OCI-LY3 (cell line): Measurements from ENCODE around the gene GLB1L3.

Experiments used
- H2AFZ ChIP-seq: fragments of 200-600, 300-600 bp; shearing (Covaris generic); 2 replicates; pipeline ENCODE4 v1.6.0; 2014; ENCODE audit warnings: antibody characterized with exemption, low read depth, low read length
- H3K27ac ChIP-seq: fragments of 200-600, 300-600 bp; sonication (generic); 2 replicates; pipeline ENCODE4 v1.5.1; 2014; ENCODE audit warnings: mild to moderate bottlenecking, low read length, moderate library complexity, mixed read lengths
- H3K27me3 ChIP-seq: fragments of 200-600, 300-600 bp; sonication (generic); 2 replicates; pipeline ENCODE4 v1.6.1; 2014; ENCODE audit warnings: low read depth, low read length, mixed read lengths
- H3K36me3 ChIP-seq: fragments of 200-600, 300-600 bp; sonication (generic); replicated peaks from 2 replicates; pipeline ENCODE3; 2014; ENCODE audit warnings: low read depth, low read length, mixed read lengths
- H3K4me1 ChIP-seq: fragments of 300-600, 200-600 bp; sonication (generic); 2 replicates; pipeline ENCODE4 v1.6.1; 2014; ENCODE audit warnings: low read length, mixed read lengths
- H3K4me2 ChIP-seq: fragments of 200-600, 300-600 bp; sonication (generic); 2 replicates; pipeline ENCODE4 v1.6.1; 2014; ENCODE audit warnings: low read length, mixed read lengths
- H3K4me3 ChIP-seq: fragments of 300-600, 200-600 bp; sonication (generic); 2 replicates; pipeline ENCODE4 v1.5.1; 2014; ENCODE audit warnings: antibody characterized with exemption, mild to moderate bottlenecking, low read length, moderate library complexity
- H3K79me2 ChIP-seq: fragments of 300-600, 200-600 bp; shearing (Covaris generic); 2 replicates; pipeline ENCODE4 v1.6.1; 2014; ENCODE audit warnings: mild to moderate bottlenecking, low read length, mixed read lengths
- H3K9ac ChIP-seq: fragments of 300-600, 200-600 bp; shearing (Covaris generic); 2 replicates; pipeline ENCODE4 v1.6.0; 2014; ENCODE audit warnings: mild to moderate bottlenecking, low read length, moderate library complexity
- H3K9me3 ChIP-seq: fragments of 200-600, 300-600 bp; shearing (Covaris generic); 2 replicates; pipeline ENCODE4 v1.6.1; 2014; ENCODE audit warnings: low read length, mixed read lengths; ENCODE audit not compliant: insufficient read depth
- H4K20me1 ChIP-seq: fragments of 200-600, 300-600 bp; sonication (generic); 2 replicates; pipeline ENCODE4 v1.6.1; 2016; ENCODE audit warnings: low read length, mixed read lengths; ENCODE audit not compliant: insufficient read depth
- EZH2phosphoT487 ChIP-seq: fragments of 200-600 bp; shearing (Covaris generic); IDR thresholded peaks from 2 replicates; pipeline ENCODE4 v1.6.1; 2018; ENCODE audit warnings: antibody characterized with exemption, mixed run types, low read depth
- TF ChIP-seq, protein P1 (sequence below): fragments of 200-600, 300-600 bp; sonication (generic); IDR thresholded peaks from 2 replicates; pipeline ENCODE4 v1.5.1; 2014; ENCODE audit warnings: antibody characterized with exemption, low read length, low read depth

The GLB1L3 gene

DNA sequence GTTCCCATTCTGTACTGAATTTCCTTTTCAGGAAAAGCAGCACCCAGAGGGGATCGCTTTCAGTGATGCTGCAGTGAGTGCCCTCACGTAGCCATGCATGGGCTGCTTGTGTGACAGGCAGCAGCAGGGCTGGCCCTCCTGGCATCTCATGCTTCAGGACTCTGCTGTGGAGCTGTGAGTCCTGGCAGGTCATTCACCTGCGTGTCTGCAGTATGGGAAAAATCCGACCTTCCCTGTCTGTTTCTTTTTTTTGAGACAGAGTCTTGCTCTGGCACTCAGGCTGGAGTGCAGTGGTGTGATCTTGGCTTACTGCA, 69.0 kb downstream of the GLB1L3 start:
- peaks cover 13% of the 10 kb centered on the region for H3K27me3 ChIP-seq
- H4K20me1 ChIP-seq = no peaks in the 10 kb centered on the region
- H3K36me3 ChIP-seq = no peaks in the 10 kb centered on the region
- no peak overlapping the region for H3K4me3 ChIP-seq
- no peaks in the 10 kb centered on the region for H3K9me3 ChIP-seq
- no peaks in the 10 kb centered on the region for H3K79me2 ChIP-seq
- peaks cover 3% of the 10 kb centered on the region for H3K4me1 ChIP-seq
- H3K4me2 ChIP-seq = no peak overlapping the region
- H3K27ac ChIP-seq = no peak overlapping the region
- no peak overlapping the region for H2AFZ ChIP-seq
- TF ChIP-seq EZH2phosphoT487 = no peak
- TF ChIP-seq, protein P1, sequence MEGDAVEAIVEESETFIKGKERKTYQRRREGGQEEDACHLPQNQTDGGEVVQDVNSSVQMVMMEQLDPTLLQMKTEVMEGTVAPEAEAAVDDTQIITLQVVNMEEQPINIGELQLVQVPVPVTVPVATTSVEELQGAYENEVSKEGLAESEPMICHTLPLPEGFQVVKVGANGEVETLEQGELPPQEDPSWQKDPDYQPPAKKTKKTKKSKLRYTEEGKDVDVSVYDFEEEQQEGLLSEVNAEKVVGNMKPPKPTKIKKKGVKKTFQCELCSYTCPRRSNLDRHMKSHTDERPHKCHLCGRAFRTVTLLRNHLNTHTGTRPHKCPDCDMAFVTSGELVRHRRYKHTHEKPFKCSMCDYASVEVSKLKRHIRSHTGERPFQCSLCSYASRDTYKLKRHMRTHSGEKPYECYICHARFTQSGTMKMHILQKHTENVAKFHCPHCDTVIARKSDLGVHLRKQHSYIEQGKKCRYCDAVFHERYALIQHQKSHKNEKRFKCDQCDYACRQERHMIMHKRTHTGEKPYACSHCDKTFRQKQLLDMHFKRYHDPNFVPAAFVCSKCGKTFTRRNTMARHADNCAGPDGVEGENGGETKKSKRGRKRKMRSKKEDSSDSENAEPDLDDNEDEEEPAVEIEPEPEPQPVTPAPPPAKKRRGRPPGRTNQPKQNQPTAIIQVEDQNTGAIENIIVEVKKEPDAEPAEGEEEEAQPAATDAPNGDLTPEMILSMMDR = no peak
- no peak overlapping the region for H3K9ac ChIP-seq

DNA sequence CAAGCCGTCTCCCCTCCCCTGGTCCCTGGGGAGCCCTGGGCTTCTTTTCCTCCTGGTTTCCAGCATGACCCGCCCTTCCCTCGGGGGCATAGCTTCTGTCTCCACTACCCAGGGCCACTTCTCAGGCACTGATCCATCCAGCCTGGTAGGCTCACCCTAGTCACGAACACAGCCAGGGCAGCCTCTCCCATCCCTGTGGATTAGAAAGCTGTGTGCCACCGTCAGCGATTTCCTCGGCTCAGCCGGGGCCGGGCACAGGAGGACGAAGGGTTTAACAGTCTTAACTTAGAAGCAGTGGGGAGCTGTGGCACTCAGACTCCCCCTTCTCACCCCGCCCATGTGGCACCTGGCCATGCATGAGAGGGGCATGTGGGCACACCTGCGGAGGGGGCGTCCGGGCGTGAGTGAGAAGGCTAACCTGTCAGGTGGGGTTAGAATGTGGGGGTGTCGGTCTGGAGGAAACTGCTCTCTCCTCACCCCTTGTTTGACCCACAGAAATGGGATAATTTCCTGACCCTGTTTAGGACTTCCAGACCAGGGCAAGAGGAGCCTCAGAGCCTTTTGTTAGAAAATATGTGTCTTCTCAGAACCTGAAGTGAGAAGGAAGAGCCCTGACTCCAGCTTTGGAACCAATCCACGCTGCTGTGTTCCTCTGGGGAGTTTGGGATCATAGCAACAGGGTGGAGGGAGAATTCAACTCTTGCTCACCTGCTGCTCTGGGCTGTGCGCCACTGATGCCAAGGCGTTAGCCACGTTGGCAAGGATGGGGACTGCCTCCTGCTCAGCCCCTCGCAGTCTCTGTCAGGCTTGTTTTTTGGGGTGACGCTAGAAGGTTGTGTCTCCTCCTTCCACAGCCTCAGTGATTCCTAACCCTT, 70.2 kb downstream of the GLB1L3 start:
- no peak overlapping the region for H3K4me3 ChIP-seq
- no peaks in the 10 kb centered on the region for H3K79me2 ChIP-seq
- peaks cover 16% of the 10 kb centered on the region for H3K27me3 ChIP-seq
- H3K4me2 ChIP-seq = no peak overlapping the region
- TF ChIP-seq, protein P1 = no peak
- H3K27ac ChIP-seq = no peak overlapping the region
- peaks cover 11% of the 10 kb centered on the region for H3K4me1 ChIP-seq
- no peaks in the 10 kb centered on the region for H4K20me1 ChIP-seq
- no peak overlapping the region for H3K9ac ChIP-seq
- no peak overlapping the region for H2AFZ ChIP-seq
- H3K36me3 ChIP-seq = no peaks in the 10 kb centered on the region
- H3K9me3 ChIP-seq = no peaks in the 10 kb centered on the region

DNA sequence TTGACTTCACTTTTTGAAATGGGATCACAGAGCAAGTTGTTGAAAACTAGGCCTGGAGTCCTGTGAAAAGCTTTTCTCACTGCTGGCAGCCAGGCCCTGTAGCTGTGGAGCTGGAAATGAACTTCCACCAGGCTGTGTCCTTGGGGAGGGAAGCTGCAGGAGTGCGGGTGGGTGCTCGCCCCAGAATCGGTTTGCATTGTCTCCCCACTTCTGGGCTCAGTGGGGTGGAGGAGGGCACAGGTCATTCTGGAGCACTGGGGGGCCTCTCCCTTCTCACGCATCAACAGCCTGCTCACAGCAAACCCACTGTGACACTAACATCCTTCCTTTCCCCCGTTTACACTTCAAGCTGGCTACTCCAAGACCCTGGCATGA, 70.8 kb downstream of the GLB1L3 start:
- TF ChIP-seq EZH2phosphoT487 = no peak
- TF ChIP-seq, protein P1 = no peak
- no peaks in the 10 kb centered on the region for H3K9me3 ChIP-seq
- no peak overlapping the region for H3K4me2 ChIP-seq
- no peaks in the 10 kb centered on the region for H4K20me1 ChIP-seq
- H3K27ac ChIP-seq = no peak overlapping the region
- H3K9ac ChIP-seq = no peak overlapping the region
- H2AFZ ChIP-seq = no peak overlapping the region
- no peak overlapping the region for H3K4me3 ChIP-seq
- H3K79me2 ChIP-seq = no peaks in the 10 kb centered on the region
- peaks cover 11% of the 10 kb centered on the region for H3K4me1 ChIP-seq
- no peaks in the 10 kb centered on the region for H3K36me3 ChIP-seq
- peaks cover 16% of the 10 kb centered on the region for H3K27me3 ChIP-seq

DNA sequence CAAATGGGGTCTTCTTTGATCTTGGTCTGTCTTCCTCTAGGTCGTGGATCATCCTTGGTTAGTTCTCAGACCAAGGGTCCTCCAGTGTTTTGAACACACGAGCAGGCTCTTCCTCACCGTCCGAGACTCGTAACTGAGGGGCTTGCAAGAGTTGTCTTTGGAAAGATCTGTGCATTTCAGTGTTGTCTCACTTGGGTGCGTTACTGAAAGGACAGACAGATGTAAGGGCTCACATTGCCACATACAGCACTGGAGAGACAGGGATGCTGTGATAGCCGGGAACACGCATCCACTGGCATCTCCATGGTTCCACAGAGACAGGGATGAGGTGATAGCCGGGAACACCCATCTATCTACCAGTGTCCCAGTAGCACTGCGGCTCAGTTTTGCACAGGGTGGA, 71.3 kb downstream of the GLB1L3 start:
- Histone ChIP-seq H3K4me2 (no peak overlapping the region), H4K20me1 (no peaks in the 10 kb centered on the region), H3K36me3 (no peaks in the 10 kb centered on the region), H3K27me3 (peaks cover 16% of the 10 kb centered on the region), H3K27ac (no peak overlapping the region), H3K79me2 (no peaks in the 10 kb centered on the region), H3K9ac (no peak overlapping the region), H3K4me3 (no peak overlapping the region), H3K9me3 (no peaks in the 10 kb centered on the region), H2AFZ (no peak overlapping the region), H3K4me1 (peaks cover 11% of the 10 kb centered on the region)
- TF ChIP-seq, protein P1 = no peak
- TF ChIP-seq EZH2phosphoT487 = no peak
